GM19438 (cell line): ENCODE data around the gene LLGL1.

Experiments
- ATAC-seq: cut with Tn5 transposase; IDR thresholded peaks from one replicate; pipeline ENCODE4 v1.9.1; 2021; ENCODE audit warnings: low read depth; ENCODE audit not compliant: unreplicated experiment

LLGL1 gene

DNA sequence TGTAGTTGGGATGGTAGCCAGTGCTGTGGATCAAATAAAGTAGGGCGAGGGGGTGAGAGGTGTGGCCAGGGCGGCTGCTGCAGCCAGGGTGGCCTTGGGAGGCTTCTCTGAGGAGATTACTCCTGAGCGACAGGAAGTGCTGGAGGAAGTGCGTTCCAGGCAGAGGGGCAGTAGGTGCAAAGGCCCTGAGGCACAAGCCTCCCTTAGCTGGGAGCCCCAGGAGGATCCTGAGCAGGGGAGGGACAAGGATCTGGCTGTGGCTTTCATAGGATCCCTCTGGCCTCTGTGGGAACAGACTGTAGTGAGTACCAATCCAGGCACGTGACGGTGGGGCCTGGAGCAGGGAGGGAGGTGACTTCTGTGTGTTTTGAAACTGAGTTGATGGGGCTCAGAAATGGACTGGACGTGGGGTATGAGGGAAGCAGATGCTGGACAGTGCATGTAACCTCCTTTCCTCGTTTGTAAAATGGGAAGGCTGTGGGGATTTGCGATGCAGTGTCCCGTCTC, 2.8 kb downstream of the LLGL1 start:
- no peak for ATAC-seq

DNA sequence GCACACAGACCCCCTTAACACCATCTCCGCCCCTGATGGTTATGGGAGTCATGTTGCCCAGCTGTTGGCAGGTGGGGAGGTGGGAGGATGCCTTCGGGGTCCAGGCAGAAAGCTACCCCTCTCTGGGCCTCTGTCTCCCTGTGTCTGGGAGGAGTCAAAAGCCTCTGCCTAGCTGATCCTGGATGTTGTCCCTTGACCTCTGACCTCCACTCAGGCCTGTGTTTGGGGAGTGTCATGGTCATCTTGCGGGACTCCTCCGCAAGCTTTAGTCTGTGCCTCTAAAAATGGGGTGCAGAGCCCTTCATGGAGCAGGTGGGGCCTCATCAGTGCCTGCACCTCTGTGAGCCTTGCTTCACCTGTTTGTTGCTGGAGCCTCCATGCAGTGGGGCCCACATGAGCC, 3.8 kb downstream of the LLGL1 start:
- ATAC-seq = no peak

DNA sequence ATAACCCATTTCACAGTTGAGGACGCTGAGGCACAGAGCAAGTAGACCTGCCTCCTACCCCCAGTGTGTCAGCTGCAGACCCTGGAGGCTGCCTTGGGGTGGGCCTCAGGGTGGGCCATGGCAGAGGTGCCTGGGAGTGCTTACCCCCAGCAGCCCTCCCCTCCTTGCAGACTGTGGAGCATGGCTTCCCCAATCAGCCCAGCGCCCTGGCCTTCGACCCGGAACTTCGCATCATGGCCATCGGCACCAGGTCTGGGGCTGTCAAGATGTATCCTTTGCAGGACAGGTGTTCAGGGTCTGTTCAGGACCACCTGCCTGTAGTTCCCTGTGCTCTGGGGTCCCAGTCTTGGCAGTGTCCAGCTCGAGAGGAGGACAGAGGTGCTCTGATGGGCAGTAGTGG, 4.3 kb downstream of the LLGL1 start:
- no peak for ATAC-seq

DNA sequence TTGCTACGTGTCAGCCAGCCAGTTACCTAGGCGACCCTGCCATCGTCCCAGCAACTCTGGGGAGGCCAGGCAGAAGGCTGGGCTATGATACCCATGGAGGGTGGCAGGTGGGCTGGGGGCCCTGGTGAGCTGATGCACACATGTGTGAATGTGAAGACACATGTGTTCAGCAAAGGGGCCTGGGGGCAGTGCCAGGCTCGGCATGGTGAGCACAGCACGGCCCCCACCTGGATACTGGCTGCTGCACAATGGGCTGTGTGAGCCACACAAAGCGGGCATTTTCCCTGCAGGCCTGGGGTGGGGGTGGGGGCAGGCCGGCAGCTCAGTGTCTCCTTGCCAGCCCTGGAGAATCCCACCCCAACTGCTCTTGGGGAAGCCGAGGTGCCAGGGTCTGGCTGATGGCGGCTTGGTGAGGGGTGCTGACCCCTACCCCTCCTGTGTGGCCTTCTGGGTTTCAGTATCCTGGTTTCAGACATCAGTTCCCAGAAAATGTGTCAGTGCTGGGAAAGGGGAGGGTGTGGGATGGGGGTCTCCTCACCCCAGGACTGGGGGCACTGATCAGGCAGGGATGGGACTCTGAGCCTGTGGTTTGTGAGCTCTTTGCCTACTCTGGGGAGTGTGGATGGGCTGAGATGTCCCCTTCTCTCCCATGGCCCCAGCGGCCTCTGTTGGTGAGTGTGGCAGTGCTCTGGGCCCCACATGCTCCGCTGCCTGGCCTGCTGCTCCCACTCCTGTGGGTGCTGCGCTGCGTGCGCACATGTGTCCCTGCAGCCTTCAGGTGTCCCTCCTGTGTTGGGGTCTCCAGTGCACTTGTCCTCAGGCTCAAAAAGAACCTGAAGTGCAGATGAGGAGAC, 5.1 kb downstream of the LLGL1 start:
- ATAC-seq = no peak

DNA sequence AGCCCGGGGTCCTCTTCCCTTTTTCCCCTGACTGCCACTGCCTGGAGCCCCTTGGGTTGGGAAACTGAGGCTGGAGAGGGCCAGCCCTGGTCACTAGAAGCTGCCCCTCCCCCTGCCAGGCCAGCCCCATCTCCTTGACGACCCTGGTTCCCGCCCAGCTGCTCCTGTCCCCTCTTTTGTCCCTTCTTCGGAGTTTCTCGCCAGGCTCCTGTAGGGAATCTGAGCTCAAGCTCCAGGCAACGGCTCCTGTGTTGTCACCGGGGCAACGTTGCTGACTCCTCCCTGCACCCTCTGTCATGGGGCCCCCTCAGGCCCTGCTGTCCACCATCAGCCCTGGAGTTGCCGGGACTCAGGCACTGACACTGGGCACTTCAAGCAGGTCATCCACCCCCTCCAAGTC, 5.7 kb downstream of the LLGL1 start:
- ATAC-seq = no peak

DNA sequence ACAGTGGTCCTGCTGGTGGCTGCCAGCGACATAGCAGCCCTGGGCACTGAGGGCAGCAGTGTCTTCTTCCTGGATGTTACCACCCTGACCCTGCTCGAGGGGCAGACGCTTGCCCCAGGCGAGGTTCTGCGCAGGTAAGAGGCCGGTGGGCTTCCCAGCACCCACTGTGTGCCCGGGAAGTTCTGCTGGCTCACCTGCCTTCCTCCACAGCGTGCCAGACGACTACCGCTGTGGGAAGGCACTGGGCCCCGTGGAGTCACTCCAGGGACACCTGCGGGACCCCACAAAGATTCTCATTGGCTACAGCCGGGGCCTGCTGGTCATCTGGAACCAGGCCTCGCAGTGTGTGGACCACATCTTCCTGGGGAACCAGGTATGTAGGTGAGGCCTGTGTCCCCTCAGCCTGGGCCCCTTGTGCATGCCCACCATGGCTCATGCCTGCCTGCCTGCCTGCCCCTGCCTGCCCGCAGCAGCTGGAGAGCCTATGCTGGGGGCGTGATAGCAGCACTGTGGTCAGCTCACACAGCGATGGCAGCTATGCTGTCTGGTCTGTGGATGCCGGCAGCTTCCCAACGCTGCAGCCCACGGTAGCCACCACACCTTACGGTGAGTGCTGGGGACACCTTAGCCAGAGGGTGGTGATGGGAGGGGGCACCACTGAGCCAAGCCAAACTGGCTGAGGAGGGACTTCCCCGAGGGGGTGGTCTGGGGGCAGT, 8.5 kb downstream of the LLGL1 start:
- no peak for ATAC-seq

DNA sequence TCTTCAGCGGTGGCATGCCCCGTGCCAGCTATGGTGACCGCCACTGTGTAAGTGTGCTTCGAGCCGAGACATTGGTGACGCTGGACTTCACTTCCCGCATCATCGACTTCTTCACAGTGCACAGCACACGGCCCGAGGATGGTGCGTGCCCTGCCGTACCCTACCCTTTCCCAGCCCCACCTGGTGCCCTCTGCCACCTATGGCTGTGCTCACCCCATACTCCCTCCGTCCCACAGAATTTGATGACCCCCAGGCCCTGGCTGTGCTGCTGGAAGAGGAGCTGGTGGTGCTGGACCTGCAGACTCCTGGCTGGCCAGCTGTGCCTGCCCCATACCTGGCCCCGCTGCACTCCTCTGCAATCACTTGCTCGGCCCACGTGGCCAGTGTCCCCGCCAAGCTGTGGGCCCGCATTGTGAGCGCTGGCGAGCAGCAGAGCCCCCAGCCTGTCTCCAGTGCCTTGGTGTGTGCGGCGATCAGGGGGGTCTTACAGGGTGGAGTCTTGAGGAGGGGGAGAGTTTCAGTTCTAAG, 9.5 kb downstream of the LLGL1 start:
- no peak for ATAC-seq

DNA sequence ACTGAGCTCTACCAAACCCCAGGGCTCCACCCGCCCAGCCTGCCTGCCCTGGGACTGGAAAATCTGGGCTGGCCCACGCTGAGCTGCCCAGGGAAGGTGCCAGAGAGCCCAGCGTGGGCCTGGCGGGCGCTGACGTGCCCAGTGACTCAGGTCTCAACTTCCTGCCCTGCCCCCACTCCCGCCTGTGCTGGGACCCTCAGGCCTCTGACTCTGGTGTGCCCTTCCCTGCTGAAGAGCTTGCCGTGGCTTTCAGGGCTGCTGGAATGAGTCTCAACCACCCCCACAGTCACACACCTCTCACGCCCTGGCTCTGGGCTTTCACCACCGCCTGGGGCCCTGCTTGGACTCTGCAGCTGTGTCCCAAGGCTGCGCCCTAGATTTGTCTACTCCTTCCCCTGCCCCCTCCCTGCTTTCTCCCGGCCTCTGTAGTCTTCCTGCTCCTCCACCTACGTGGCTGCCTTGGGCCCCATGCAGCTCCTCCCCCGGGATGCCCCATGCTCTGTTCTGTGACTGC, 10.4 kb downstream of the LLGL1 start:
- ATAC-seq = no peak

DNA sequence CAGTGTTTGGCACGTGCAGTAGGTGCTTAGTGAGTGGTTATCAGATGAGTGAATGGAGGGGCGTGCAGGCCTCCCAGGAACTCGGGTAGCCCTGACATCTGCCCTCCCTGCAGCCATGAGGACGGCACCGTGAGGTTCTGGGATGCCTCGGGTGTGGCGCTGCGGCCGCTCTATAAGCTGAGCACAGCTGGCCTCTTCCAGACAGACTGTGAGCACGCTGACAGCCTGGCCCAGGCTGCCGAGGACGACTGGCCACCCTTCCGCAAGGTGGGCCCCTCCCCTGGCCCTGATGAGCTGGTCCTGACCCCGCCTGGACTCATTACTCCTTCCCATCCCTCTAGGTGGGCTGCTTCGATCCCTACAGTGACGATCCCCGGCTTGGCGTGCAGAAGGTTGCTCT, 11.1 kb downstream of the LLGL1 start:
- no peak for ATAC-seq

DNA sequence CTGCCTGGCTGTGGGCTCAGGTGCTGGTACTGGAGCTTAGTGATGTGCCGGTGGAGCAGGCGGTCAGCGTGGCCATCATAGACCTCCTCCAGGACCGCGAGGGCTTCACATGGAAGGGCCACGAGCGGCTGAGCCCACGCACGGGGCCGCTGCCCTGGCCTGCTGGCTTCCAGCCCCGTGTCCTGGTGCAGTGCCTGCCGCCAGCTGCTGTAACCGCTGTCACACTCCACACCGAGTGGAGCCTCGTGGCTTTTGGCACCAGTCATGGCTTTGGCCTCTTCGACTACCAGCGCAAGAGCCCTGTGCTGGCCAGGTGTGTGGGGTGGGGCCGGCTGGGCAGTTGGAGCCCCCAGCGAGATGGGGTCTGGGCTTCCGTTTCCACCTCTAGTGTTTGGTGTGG, 12.0 kb downstream of the LLGL1 start:
- ATAC-seq = no peak

DNA sequence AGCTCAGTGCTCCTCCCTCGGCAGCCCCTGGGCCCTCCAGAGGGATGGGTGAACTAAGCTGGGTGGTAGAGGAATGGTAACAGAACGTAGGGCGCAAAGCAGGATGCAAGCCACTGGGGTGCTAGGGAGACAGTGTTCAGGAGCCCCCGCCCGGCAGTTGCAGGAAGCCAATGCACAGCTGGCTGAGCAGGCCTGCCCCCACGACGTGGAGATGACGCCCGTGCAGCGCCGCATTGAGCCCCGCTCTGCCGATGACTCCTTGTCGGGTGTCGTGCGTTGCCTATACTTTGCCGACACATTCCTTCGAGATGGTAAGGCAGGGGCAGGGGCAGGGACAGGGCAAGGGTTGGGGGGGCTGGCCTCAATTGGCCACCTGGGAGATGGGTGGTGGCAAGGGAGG, 12.9 kb downstream of the LLGL1 start:
- ATAC-seq = no peak

DNA sequence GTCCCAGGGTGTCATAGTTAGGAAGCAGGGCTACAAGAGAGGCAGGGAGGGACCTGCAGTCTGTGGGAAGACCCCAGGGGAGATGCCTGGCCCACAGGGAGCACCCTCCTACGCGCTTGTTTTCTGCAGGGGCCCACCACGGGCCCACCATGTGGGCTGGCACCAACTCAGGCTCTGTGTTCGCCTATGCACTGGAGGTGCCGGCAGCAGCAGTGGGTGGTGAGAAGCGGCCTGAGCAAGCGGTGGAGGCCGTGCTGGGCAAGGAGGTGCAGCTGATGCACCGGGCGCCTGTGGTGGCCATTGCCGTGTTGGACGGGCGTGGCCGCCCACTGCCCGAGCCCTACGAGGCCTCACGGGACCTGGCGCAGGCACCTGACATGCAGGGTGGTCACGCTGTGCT, 15.0 kb downstream of the LLGL1 start:
- no peak for ATAC-seq

DNA sequence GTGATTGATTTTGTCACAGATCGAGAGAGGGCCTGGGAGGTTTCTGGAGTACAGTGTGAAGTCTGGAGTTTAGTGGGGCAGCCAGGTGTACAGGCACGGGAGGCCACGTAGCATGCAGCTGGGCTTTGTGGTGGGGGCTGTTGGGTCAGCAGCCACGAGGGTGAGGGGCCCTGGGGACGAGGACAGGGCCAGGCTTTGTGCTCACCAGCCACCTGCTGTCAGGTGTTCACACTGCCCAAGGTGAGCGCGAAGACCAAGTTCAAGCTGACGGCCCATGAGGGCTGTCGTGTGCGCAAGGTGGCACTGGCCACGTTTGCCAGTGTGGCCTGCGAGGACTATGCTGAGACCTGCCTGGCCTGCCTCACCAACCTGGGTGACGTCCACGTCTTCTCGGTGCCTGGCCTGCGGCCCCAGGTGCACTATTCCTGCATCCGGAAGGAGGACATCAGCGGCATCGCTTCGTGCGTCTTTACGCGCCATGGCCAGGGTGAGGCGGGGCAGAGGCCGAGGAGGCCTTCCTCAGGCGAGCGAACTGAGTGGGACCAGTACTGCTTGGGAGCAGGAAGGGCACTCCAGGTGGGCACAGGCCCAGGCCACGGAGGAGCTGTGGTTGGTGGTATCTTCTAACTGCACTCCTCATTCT, 15.9 kb downstream of the LLGL1 start:
- no peak for ATAC-seq

DNA sequence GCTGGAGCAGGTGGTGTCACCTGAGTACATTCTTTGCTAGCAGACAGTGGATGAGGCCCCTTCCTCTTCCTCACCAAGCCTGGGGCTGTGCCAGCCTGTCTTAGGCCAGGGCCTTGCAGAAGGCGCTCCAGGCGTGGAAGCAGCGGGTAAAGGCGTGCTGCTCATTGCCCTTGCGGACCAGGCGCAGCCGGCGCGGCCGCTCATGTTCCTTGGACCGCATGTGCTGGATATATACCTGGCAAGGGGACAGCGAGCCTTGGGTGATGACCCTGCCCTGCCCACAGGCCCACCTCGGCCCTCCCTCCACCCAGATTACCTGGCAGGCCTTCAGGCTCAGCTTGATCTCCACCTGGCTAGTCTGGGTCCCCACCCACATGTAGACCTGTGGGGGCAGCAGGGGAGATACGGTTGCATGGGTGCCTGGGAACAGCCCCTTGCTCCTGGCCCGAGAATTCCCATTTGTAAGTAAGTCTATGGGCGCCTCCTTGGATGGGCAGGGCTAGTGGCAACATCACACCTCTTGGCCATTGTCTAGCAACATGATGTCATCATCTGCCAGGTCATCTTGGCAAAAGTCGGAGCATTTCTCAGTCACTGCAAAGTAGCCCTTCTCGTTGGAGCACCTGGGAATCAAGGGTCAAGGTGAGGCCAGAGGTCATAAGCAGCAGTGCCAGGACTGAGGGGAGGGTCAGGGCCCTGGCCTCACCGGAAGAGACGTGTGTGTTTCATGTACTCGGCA, 19.8 kb downstream of the LLGL1 start:
- no peak for ATAC-seq

DNA sequence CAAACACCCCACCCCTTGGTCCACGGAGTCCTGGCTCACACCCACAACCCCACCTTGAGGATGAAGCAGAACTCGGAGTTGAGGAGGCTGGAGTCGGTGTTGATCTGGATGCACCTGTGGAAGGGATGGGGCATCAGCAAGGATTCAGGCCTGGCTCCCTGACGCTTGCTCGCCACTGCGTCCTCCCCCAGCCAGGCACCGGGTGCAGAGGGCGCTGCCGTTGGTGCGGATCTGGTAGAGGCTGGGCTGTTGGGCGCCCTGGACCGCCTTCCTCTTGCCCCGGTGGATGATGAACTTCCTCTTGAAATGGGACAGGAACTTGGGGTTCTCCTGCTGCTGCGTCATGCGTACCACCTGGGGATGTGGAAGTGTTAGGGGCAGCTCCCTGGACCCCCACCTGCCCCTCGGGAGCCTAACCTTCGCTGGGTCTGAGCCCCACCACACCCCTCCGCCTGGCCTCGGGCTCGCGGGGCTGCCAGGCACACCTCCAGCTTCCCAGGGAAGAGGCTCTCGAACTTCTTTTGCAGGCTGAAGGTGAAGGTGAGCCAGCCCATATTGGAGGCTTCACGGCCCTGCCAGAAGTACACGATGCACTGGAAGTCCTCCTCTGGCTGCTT, 20.8 kb downstream of the LLGL1 start:
- ATAC-seq = no peak

DNA sequence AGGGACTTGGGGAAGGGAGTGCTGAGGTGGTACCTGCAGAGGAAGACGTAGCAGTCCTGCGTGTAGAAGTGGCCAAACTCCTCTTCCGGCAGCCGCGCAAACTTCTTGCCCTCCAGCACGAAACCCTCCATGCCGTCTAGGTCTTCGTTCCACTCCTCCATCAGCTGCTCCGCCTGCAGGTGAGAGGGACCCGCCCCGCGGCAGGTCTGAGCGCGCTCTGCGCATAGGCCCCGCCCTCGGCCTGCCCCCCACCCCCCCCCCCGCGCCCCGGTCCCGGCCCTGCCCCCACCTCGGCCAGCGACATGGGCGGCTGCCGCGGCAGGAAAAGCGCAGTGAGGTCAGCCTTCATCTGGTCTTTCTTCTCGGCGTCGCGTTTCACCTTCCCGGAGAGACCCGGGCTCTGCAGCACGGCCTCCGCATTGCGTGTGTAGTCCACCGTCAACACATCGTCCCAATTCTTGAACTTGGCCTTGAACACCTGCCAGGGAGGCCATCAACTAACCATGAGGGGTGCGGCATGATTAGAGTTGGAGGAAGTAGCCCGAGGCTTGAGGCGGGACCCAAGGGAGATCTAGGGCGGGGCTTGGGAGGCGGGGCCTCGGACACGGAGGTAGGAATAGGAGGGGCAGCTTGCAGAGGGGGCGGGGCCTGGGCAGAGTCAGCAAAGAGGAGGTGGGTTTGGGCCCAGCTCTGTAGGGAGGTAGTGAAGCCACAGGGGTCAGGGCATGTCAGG, 21.6 kb downstream of the LLGL1 start:
- no peak for ATAC-seq

DNA sequence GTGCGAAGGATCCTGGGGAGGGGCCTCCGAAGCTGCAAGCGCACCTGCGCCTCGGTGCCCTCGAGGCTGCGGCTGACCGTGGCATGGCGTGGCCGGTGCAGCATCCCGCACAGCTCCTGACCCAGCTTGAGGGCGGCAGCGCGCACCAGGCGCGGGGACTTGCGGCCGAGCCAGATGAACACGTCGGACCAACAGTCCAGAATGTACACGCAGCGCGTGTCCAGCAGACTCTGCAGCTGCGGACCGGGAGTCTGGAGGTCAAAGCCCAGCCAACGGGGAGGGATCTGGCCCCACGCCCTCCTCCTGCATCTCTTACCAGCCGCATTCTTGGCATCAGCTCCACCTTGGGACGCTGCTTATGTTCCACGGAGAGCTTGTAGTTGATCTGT, 22.2 kb downstream of the LLGL1 start:
- ATAC-seq = no peak

DNA sequence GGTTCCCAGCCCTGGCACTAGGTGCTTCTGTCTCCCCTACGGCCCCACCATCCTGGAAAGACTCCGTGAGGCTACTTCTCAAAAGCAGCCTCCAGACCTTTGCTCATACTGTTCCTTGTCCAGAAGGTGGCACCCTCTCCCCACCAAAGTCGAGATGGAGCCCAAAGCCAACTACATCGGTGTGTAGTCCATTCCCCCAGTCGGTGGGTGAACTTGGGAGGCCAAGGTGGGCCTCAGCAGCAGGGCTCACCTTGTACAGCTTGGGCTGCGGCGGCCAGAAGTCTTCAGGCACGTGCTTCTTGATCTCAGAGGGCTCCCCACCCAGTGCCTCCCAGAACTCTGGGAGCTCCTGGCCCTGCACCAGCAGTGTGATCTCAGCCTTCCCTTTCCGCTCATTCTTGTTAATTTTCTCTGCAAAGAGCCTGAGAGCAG, 22.9 kb downstream of the LLGL1 start:
- no peak for ATAC-seq

DNA sequence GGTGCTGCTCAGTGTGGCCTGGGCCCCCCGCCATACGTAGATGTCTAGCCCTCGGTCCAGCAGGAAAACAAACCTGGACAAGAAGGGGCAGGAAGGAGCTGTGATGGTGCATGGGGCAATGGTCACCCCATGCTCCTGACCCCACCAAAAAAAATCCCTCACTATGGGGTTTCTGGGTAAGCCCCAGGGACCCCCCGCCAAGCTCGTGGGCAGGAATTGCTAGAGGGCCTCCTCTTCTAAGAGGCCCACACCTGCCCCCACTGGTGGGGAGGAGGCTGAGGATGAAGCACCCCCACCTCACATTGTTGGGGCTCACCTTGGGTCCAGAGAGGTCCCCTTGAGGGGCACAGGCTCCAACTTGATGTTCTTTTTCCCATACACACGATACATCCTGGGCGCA, 23.4 kb downstream of the LLGL1 start:
- ATAC-seq = no peak
